Measurements from ENCODE around the gene VDAC2.

- no peak for TF ChIP-seq CTCF (IDR thresholded peaks at IDR 0.05)
- no peak for TF ChIP-seq POLR2A (IDR thresholded peaks at IDR 0.05)
Observed at GRCh38 chr10:75247797-75248196, 37.2 kb downstream of the VDAC2 start.

All from esophagus squamous epithelium (tissue), 4 donors.